ENCODE data around the gene BCL2L11.

DNA sequence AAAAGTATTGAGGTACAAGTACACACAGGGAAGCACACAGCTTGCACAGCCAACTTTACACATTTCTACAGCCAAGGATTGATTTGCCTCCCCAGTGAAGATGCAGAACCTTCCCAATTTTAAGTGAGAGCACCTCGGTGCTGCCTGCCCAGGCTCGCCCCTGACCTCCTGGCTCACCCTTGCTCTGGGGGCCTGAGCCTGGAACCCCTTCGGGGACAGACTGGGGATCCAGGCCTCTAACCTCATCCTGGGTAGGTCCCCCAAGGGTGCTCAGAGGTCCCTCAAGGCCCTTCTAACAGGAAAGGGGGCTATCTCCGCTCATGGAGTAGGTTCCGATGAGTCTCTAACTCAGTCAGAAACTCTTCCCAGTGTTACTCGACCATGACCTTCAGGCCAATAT is 53.1 kb downstream of the BCL2L11 start:
- TF ChIP-seq POLR2A (IDR thresholded peaks at IDR 0.05; ENCODE audit: low read depth, low read length) (no peak), TAF1 (IDR thresholded peaks at IDR 0.05; ENCODE audit: low read depth, low read length) (no peak), POLR2AphosphoS5 (IDR thresholded peaks at IDR 0.05; ENCODE audit: low read depth, low read length) (no peak)

All from GM12891 (cell line).